Spleen (tissue), 7 donors: ENCODE measurements around the gene TMC5.
A peak's percentile ranks its signal among the peaks of the same experiment; 100 is the strongest.

Experiments used
- CTCF ChIP-seq, 11 experiments: fragments of 200-600 bp in 7 of 11; fragments of 450-650 bp in 4 of 11; sonication (generic) in 4 of 11; IDR thresholded peaks in 8 of 11; conservative IDR thresholded peaks in 3 of 11; 1 replicate in 7 of 11; 2 replicates in 4 of 11; pipeline versions ENCODE4 v1.4.0 to v1.8.0; 2016 to 2021; ENCODE audit warnings: antibody characterized with exemption in 11 of 11, inconsistent platforms in 4 of 11, mild to moderate bottlenecking in 1 of 11
- POLR2A ChIP-seq, 3 donors: fragments of 450-650 bp; IDR thresholded peaks; one replicate each; pipeline ENCODE4 v1.5.1; 2017; ENCODE audit warnings: antibody characterized with exemption in 3 of 3, mild to moderate bottlenecking in 1 of 3
- donor health status: DM: no; HTN: no; CAD: no; lungs with moderate emphysema.
- donor health status: DM: no; HTN: no; CAD: no.
- donor health status: DM: no; HTN: no; CAD: no.

GRCh38 chr16:19521471-19522396 is 104.1 kb downstream of the TMC5 start, which contains the start of gene GDE1:
- TF ChIP-seq POLR2A (IDR thresholded peaks at IDR 0.05) (peak; percentile 21 to 69 (median 42)), CTCF (IDR thresholded peaks at IDR 0.05 in 8 of 11, conservative IDR thresholded peaks at IDR 0.05 in 3 of 11) (peak in 7 of 11 experiments; percentile 13 to 67 (median 55))
